ENCODE measurements around the gene FHOD3.

The FHOD3 gene

DNA sequence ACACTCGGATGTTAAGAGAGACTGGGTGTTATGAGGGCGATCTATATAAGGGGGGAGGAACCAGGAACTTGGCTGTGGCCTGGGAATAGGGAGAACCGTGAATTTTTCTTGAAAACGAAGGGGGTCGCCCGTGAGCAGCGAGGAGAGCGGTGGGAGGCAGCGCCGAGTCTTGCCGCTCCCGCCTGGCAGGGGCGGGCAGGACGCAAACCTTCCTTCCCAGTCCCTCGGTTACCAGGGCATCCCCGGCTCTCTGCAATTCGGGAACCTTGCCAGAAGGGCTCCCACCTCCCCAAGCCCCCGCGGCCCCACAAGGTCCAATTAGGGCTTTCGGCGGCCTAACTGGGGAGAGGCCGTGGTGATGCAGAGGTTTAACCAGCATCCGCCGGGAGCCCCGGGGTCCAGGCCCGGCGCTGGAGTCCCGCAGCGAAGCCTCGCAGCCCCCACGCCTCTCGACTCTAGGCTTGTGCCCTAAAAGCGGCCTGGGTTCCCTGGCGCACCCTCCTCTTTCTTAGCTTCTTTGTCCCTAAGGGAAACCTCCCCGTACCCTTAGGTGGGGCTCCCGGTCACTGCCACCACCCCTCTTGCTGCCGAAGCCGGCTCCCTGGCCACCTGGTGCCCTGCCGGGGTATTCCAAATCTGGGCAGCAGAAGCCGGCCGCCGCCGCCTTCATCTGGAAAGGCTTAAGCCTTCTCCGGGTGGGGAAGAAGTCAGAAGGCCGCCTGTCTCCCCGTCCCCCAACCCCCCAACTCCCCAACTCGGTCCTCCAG is 680 bp upstream of the FHOD3 start:
- DNase-seq: no peak

DNA sequence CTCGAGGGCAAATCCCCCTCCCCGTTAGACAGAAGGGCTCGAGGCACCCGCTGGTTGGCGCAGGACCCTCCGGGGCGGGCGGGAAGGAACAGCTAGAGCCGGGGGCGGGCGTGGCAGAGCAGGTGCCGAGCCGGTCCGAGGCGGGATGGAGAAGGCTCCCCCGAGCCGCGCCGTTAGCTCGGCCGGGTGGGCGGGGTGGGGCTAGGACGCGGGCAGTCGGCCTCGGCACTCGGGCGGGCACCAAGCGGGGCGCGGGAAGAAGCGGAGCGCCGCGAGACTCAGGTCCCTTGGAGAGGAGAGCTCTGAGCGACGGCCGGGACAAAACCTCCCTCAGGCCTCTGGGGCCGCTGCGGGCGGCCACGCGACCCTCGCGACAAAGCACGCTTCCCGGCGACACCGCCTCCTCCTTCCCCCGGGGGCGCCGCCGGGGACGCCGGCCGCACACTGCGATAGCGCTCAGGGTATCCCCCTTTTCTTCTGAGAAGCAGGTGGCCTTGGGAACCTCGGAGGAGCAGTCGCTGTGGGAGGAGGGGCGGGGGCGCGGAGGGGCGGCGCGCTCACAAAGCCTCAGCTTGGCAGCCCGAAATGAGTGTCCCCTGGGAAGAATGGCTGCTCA is 721 bp downstream of the FHOD3 start:
- DNase-seq: no peak

DNA sequence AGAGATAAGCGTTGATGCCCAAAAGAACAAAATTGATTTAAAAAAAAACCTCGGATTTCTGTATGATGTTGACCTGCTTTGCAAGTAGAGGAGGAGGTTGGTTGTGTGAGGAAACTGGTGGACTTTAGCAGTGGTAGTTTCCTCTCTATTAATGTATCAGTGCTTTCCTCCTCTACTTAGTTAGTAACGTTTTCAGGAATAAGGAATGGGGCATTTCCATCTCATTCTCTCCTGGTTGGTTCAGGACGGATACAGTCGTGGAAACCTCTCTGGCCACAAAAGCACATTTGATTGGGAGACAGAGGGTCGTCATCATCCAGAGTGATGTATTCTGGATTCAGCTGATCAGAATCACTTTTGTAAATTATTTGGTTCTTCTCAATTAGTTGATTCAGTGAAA is 1.5 kb downstream of the FHOD3 start:
- DNase-seq: no peak

DNA sequence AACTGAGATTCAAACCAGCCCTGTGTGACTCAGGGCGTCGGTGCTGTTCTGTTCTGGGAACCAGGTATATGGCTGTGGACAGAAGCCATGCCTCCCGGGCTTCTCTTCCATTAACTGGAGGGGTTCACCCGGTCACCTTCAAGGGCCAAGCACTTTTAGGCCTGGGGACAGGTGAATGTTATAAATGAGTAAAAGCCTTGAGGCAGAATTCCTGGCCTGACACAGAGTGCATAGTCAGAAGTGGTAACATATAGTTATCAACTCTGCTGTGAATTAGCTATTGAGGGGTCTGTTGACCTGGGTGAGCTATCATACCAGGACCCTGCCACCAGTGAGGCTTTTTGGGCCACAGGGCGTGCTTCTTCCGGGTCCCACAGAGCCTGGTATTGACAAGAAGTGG is 2.7 kb downstream of the FHOD3 start:
- no peak for DNase-seq

DNA sequence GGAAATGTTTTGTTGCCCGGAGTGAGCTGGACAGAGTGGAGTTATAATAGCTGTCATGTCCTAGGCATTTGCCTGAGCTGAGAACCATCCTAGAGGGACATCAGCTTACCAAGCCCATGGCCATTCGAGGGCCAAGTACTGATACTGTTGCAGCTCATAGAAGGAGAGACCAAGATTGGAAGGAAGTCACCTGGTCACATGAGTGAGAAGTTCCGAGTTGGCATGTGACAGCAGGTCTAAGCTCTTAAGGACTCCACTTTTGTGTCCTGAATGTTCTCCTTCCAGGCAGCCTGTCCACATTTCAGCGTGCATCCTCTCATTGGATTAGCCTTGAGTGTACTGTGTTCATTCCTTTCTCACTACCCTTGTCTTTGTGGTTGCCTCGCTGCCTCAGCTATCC is 4.4 kb downstream of the FHOD3 start:
- DNase-seq: no peak

DNA sequence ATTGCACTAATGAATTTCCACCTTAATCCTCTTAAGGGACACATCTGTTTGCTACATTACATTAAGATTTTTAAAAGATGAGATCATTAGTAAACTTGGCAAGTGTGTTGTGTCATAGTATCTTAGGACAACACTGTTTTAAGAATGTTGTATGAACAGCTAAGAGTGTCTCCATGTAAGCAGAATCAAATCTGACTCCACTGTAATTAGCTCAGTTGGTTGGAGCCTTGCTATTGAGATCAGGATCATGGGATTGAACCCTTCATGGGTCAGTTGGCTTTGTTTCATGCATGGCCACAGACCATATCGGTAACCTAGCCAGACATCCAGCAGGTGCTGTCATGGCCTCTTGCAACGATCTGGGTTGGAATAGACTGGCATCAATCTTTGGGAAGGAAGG is 5.2 kb downstream of the FHOD3 start:
- DNase-seq: no peak

DNA sequence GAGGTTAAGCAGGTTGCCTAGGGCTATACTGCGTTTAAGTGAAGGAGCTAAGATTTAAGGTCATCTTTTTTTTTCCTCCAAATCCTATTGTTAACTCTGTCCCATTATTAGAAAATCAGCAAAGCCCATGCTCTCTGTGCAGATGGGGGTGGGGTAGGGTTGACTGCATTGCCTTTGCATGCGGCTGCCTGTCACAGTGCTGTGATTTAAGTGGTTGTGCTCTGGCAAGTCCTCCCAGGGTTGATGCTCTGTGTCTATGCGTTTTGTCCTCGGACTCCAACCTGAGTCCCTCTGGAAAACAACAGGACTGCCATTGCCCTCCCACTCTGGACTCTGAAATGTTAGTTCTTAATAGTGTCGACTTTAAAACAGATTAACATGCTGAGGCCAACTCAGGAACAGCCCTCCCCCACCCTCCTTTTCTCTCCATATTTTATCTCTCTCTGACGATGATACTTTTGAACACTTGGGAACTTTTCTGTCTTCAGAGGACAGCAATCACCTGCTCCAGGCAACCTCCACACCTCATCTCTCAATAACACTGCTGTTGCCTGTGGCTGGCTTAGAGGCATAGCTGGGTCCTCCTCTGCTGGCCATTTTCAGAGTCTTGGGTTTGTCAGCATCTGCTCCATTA is 5.8 kb downstream of the FHOD3 start:
- DNase-seq: no peak

DNA sequence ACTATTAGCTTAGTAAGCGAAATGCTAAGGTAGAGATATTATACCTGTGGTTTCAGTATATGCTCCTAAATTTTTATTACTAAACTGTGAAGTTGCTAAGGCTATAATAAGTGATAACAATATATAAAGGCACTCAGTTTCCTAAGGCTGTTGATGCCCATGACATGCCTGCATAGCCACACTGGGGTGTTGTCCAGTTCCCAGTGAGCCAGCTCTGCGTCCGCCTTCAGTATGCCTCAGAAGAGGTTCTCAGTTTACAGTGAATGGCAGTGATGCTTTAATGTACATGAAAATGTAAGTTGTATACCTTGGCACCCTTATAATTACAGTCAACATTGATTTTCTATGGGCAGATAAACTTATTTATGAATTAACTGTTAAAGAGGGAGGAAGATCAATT is 7.2 kb downstream of the FHOD3 start:
- DNase-seq: no peak

DNA sequence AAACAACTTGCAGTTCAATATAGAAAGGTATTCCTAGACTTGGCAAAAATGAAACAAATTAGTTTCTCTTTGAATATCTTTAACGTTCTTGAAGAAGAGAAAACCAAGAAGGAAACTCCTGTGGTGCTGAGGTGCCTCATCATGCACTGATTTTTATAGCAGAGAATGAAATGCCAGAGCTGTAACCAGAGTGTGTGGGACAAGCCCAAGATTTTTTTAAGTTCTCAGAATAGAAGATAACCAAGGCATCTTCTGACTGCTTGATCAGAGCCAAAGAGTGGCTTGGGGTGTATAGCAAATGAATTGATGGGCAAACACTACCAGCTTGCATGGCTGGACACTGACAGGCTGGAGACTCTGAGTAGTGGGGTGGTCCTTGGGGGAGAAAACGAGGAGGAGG is 7.9 kb downstream of the FHOD3 start:
- DNase-seq: no peak

DNA sequence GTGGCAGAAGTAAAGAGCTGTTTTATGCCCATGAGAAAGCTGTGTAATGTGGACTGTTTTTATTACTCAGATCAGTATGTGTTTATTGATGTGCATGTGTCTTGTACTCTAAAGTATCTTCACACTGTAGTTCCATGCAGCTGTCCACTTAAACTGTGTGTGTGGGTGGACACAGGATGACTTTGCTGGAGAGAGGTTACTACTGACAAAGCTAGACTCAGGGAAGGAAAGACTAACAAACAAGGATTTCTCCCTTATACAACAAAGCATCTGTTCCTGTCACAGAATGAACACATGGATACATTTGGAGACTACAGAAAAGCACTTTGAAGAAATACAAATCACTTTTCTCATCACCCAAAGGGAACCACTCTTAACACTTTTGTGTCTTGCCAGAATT is 10.0 kb downstream of the FHOD3 start:
- no peak for DNase-seq

DNA sequence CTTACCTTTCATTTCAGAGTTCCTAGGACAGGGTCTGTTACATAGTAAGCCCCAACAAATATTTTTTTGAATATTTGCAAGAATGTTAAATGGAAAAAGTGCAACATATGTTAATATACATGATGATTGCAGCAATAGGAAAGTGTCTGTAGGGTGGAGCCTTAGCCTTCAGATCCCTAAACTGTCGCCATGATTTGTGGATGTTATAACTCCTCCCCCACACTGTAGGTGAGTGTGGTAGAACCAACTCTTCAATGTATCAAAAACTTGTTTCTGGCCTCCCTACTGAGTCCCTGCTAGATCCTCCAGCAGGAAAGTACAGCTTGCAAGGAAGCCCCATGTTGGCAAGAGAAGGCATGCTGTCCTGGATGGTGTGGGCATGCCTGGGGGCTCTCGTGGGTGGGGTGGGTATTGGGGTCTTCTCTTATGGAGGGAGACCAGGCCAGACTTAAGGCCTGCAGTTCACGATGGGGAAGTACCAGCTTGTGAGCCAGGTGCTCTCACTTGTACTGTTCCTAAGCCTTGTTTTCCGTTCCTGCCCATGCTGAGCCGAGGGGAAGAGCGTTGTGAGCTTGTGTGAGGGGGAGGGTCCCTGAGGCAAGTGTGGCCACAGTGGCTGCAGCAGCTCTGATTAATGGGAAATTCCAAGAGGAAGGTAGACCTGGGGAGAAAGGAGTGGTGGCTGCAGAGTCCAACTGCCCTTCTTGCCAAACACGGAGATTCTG is 11.4 kb downstream of the FHOD3 start:
- no peak for DNase-seq

DNA sequence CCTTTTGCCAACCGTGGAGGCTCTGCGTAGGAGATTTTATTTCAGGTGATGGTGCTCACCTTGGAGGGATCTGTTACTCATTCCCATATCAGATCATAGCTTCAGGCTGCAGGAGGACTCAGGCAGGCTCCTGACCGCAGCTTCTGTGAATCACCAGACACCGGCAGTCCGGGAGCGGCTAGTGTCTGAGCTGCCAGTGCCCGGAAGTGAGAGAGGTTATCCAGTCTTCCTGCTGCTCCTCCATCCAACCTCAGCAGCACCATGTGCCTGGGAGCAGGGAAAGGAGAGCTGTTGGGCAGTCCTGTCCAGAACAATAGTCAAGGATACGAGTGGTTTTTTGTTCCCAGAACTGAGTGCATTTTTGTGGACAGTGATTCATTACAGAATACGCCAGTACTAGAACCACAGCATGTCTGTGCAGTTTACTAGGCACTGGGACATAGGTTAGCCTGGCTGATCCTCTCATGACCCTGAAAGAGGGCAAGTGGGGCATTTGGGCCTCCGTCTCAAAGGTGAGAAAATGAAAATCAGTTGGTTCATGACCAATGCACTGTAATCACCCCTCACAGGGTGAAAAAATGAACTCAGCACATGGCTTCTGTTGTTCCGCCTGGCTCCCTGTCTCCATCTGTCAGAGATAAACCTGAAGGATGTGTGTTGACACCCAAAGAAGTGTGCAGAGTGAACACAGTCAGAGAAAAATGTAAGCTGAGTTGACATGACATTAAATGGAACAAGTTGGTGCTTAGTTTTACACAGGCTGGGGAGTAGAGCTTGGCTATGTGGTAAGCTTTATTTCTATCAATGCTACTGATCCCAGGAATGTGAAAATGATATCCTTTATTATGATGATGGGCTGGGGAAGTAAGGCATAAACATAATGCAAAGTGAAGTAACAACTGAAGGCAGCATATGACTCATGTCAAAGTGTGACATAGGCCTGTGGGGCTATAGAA is 12.2 kb downstream of the FHOD3 start:
- no peak for DNase-seq

DNA sequence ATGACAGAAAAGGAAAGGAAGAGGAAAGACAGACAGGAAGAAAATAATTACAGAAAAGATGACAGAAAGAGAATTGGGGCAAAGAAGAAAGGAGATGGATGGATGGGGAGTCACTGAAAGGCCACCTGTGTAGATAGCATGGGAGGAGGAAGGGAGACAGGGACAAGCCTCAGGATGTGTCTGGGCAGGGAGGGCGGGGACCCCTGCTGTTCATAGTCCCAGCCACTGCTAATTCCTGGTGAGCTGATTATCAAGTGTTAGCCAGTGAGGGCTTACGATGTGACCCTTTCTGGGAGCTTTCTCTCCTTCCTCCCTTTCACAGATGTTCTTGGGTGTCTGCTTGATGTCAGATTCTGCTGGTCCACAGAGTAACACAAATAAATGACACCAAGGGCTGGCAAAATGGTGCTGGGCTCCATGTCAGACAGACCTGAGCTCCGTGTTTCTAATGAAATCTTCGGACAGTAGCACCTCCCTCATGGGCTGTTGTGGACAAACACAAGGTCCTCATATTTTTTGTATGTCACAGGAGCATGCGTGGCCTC is 13.6 kb downstream of the FHOD3 start:
- DNase-seq: no peak

DNA sequence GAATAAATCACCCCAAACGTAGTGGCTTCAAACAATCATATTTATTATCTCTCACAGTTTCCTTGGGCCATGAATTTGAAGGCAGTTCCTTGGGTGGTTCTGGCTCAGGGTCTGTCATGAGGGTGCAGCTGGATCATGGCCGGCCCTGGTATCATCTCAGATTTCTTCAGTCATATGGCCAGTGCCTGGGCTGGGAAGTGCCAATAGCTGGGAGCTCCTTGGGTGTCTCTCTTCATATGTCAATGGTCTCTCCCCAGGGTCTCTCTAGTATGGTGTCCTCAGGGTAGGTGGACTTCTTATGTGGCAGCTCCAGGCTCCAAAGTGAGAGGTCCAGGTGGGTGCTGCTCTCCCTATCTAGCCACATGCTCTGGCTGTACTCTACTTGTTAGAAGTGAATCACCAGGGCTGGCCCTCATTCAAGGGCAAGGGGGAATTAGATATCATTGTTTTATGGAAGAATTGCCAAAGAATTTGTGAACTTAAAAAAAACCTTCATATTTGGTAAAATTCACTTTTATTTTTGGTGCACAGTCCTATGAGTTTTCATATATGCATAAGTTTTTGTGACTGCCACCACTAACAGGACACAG is 15.4 kb downstream of the FHOD3 start:
- no peak for DNase-seq

DNA sequence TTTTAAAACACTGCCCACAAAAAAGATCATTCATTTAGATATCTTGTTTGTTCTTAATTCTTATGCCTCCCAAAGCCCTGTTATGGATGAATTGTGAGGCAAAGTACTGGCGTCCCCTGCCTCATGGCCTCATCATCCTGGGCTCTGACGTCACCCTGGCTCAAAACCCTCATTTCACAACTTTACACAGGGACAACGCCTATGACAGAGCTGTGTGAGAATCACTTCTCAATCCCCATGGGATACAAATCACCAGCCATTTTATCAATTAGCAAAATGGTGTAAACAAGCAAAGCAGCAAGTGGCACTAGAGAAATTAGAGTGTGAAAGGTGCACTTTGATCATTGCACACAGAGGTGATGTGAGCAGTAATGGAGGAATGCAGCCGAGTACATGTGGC is 16.6 kb downstream of the FHOD3 start:
- DNase-seq: no peak

DNA sequence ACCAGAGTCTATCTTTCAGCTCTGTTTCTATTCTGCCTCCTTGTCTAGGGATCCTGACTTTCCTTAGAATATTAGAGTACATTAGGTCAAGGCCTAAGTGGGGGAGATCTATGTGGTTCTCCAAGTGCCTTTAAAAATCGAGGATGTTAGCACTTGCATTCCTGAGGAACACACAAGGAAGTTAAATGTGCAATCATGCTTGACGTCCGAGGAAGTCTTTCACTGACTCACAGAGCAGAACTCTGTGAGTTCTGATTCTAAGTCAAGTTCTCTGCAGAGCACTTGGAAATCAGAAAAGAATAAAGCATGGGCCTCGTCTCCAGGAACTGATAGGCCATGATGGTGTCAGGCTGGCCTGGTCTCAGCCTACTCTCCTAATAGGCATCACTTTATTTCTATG is 17.2 kb downstream of the FHOD3 start:
- DNase-seq: no peak

DNA sequence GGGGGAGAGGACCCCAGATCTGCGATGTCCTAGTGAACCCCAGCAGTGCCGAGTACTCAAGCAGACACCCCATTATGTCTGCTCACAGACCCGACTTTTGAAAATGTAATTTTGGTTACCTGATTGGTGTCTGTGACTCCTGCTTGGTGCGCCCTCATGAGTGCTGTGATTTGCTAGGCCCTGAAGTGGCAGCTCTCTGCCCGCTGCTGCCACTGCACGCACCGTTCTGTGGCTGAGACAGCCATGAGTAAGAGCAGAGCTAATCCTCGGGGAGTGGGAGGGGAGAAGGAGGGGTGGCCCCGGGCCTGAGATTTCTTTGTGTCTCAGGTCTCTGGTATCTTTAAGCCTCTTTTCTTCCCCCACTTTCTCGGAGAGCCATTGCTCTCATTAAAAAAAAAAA is 18.2 kb downstream of the FHOD3 start:
- no peak for DNase-seq

DNA sequence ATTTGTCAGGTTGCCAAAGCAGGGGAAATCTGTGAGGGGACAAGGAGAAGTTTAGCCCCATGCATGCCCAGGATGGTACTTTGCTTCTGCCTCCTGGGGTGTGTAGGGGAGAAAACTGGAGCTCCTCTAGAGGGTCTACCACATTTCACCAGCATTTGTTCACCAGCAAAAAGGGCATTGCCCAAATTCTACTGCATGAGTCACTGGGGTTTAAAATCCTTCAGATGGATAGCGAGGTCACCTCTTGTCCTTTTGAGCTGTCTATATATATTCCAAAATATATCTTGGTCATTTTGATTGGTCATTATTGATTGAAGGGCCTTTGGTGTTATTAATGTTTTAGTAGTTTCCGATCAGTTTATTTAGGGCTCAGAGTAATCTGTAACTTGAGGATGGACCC is 18.7 kb downstream of the FHOD3 start:
- DNase-seq: no peak

DNA sequence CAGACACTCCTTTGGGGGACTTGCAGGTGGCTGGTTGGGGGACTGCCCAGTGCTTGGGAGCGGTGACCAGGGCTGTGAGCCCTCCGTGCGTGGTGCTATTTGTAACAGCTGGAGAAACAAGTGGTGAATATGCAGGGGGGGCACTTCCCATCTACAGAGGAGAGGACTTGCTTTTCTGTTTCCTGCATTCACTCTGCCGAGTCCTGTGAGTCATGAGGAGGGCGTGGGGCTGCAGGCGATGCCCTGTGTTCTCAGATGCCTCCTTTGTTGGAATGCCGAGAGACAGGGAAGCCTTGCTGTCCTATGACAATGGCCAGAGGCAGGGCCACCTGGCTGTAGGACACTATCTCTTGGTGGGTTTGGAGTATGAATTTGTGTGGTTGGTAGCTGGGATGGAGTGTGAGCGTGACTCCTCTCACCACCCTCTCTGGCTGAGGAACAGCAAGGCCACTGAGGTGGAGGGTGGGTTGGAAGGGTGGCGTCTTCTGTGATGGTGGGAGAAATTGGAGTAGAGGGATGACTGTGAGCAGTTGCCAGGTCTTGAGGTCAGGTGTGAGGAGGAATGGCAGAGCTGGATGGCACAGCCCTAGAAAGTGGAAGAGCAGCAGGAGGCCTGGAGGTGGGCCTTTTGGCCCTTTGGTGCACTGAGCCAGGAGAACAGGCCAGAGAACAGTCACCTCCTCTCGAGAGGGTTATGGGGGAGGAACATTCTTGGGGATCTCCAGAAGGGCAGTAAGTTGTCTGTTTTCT is 24.3 kb downstream of the FHOD3 start:
- DNase-seq: no peak

DNA sequence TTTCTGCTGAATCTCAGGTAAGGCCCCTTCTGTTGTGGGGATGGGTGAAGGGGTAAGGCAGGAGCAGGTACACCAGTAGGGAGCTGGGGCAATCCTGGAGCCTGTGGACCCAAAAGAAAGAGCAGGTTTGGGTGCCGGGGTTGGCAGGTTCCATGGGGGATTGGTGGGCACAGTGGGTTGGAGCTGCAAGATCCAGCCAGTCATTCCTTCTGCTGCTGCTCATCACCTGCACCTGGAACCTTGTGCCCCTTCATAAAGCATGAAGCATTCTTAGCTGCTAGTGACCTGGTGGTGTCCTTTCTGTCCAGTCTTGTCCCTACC is 24.9 kb downstream of the FHOD3 start:
- DNase-seq: no peak

DNA sequence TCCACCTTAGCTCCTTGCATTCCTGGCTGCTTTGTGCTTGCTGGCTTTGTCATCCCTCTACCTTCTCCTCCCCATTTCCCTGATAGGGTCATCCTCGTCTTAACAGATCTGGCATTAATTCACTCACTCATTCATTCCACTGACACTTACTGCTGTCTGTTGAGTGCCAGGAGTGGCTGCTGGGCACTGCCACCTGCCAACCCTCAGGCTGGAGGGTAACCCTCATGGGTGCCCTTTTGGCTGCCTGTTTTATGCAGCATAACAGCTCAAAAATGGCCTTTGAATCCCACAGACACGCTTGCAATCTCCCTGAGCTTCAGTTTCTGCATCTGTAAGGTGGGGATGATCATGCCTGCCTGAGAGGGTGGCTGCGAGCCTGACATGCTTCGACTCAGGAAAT is 25.2 kb downstream of the FHOD3 start:
- DNase-seq: no peak

Measured in CD4-positive, alpha-beta T cell treated with Interferon gamma for 1 hour (primary cell).